Mesenchymal stem cell (in vitro differentiated cells and primary cell): Measurements from ENCODE around the gene IFFO2.

Experiments used
- DNase-seq: peaks from one replicate; pipeline ENCODE4 v3.0.0-alpha.2; 2013
- H2AFZ ChIP-seq: one replicate; pipeline ENCODE4 v1.6.1; 2013; ENCODE audit warnings: low read depth, mild to moderate bottlenecking, control low read depth, inconsistent platforms, low read length, moderate library complexity
- H2AK5ac ChIP-seq: 2 replicates; pipeline ENCODE4 v1.6.1; 2013; ENCODE audit warnings: low read length, moderate library complexity, mild to moderate bottlenecking, inconsistent platforms; ENCODE audit not compliant: severe bottlenecking
- H2BK120ac ChIP-seq: one replicate; pipeline ENCODE4 v1.6.1; 2013; ENCODE audit warnings: low read depth, mild to moderate bottlenecking, inconsistent platforms, low read length, moderate library complexity
- H2BK12ac ChIP-seq, 2 experiments: one replicate each; pipeline ENCODE4 v1.6.1; 2013; ENCODE audit warnings: inconsistent platforms in 2 of 2, low read length in 2 of 2, mild to moderate bottlenecking in 2 of 2, moderate library complexity in 2 of 2, control low read depth in 1 of 2
- H2BK15ac ChIP-seq: one replicate; pipeline ENCODE4 v1.6.1; 2013; ENCODE audit warnings: mild to moderate bottlenecking, low read depth, inconsistent platforms; ENCODE audit not compliant: poor library complexity, severe bottlenecking
- H2BK5ac ChIP-seq: 2 replicates; pipeline ENCODE4 v1.6.1; 2013; ENCODE audit warnings: low read depth, mild to moderate bottlenecking, low read length, control low read depth, inconsistent platforms; ENCODE audit not compliant: poor library complexity, severe bottlenecking
- H3K14ac ChIP-seq, 2 experiments: one replicate each; pipeline ENCODE4 v1.6.1; 2013; ENCODE audit warnings: inconsistent platforms in 2 of 2, low read length in 2 of 2, control low read depth in 1 of 2, mild to moderate bottlenecking in 1 of 2, moderate library complexity in 1 of 2
- H3K18ac ChIP-seq, 2 experiments: one replicate each; pipeline ENCODE4 v1.6.1; 2013; ENCODE audit warnings: inconsistent platforms in 2 of 2, low read length in 2 of 2, control low read depth in 1 of 2, low read depth in 1 of 2, mild to moderate bottlenecking in 1 of 2
- H3K23ac ChIP-seq, 2 experiments: one replicate each; pipeline ENCODE4 v1.6.1; 2013; ENCODE audit warnings: inconsistent platforms in 2 of 2, low read length in 2 of 2, mild to moderate bottlenecking in 2 of 2, moderate library complexity in 2 of 2, control low read depth in 1 of 2
- H3K27ac ChIP-seq: 2 replicates; pipeline ENCODE4 v1.5.1; 2013; ENCODE audit warnings: mild to moderate bottlenecking, moderate library complexity, low read length, control low read depth, inconsistent platforms; ENCODE audit not compliant: poor library complexity, severe bottlenecking
- H3K27me3 ChIP-seq, 2 experiments: 2 replicates each; pipeline versions ENCODE4 v1.6.1 to v1.7.0; 2013; ENCODE audit warnings: low read length in 2 of 2, mild to moderate bottlenecking in 2 of 2, moderate library complexity in 2 of 2, control low read depth in 1 of 2, inconsistent platforms in 1 of 2; ENCODE audit not compliant: control insufficient read depth in 1 of 2, insufficient read depth in 1 of 2
- H3K36me3 ChIP-seq, 2 experiments: 2 replicates each; pipeline versions ENCODE4 v1.6.1 to v1.7.0; 2013; ENCODE audit warnings: low read length in 2 of 2, control low read depth in 1 of 2, inconsistent platforms in 1 of 2, low read depth in 1 of 2, mild to moderate bottlenecking in 1 of 2; ENCODE audit not compliant: insufficient read depth in 2 of 2, control insufficient read depth in 1 of 2
- H3K4ac ChIP-seq, 2 experiments: one replicate each; pipeline ENCODE4 v1.6.1; 2013; ENCODE audit warnings: inconsistent platforms in 2 of 2, low read length in 2 of 2, mild to moderate bottlenecking in 2 of 2, moderate library complexity in 2 of 2, control low read depth in 1 of 2, low read depth in 1 of 2
- H3K4me1 ChIP-seq: 2 replicates; pipeline ENCODE4 v1.6.1; 2013; ENCODE audit warnings: low read depth, low read length, control low read depth; ENCODE audit not compliant: control insufficient read depth, insufficient read depth
- H3K4me2 ChIP-seq: 2 replicates; pipeline ENCODE4 v1.6.1; 2013; ENCODE audit warnings: low read length, mild to moderate bottlenecking, inconsistent platforms; ENCODE audit not compliant: poor library complexity, severe bottlenecking
- H3K4me3 ChIP-seq, 2 experiments: 2 replicates each; pipeline versions ENCODE4 v1.5.1 to v1.7.0; 2013; ENCODE audit warnings: low read length in 2 of 2, mild to moderate bottlenecking in 2 of 2, control low read depth in 1 of 2, low read depth in 1 of 2; ENCODE audit not compliant: insufficient read depth in 1 of 2
- H3K79me1 ChIP-seq: replicated peaks from 2 replicates; pipeline ENCODE4 v1.6.1; 2013; ENCODE audit warnings: mild to moderate bottlenecking, control low read depth, low read length, inconsistent platforms; ENCODE audit not compliant: poor library complexity, severe bottlenecking
- H3K9ac ChIP-seq: 2 replicates; pipeline ENCODE4 v1.7.0; 2013; ENCODE audit warnings: mild to moderate bottlenecking, low read length, moderate library complexity
- H3K9me3 ChIP-seq: 2 replicates; pipeline ENCODE4 v1.7.0; 2013; ENCODE audit warnings: mild to moderate bottlenecking, low read length; ENCODE audit not compliant: control insufficient read depth
- H4K8ac ChIP-seq: one replicate; pipeline ENCODE4 v1.6.1; 2013; ENCODE audit warnings: inconsistent platforms, mild to moderate bottlenecking, low read length, moderate library complexity
- H4K91ac ChIP-seq: one replicate; pipeline ENCODE4 v1.6.1; 2013; ENCODE audit warnings: mild to moderate bottlenecking, low read length, inconsistent platforms
- WGBS: methylation state at CpG from one replicate; pipeline ENCODE4 v1.1.7; 2013; ENCODE audit warnings: mixed read lengths; 5-methylcytosine and 5-hydroxymethylcytosine counted together

IFFO2 gene

GRCh38 chr1:18915341-18915740 lies 41.1 kb downstream of the IFFO2 start:
- no peak overlapping the region for H3K14ac ChIP-seq
- H3K23ac ChIP-seq: no peak overlapping the region
- H3K4me1 ChIP-seq: peaks cover 5% of the 10 kb centered on the region
- H2BK5ac ChIP-seq: no peak overlapping the region
- H3K4me2 ChIP-seq: no peak overlapping the region
- no peak overlapping the region for H2AFZ ChIP-seq
- no peak overlapping the region for H2BK120ac ChIP-seq
- H3K4me3 ChIP-seq: no peak overlapping the region
- no peak overlapping the region for H3K9ac ChIP-seq
- H2BK12ac ChIP-seq: no peak overlapping the region
- no peaks in the 10 kb centered on the region for H3K9me3 ChIP-seq
- H3K18ac ChIP-seq: no peak overlapping the region
- no peak overlapping the region for H3K27ac ChIP-seq
- H3K4ac ChIP-seq: no peak overlapping the region
- H3K27me3 ChIP-seq: no peaks in the 10 kb centered on the region
- WGBS: 97% methylated on average over 7 of the region's 7 CpGs
- no peak overlapping the region for H2AK5ac ChIP-seq
- H3K36me3 ChIP-seq: peaks cover 27 to 61% of the 10 kb centered on the region in 2 experiments
- peaks cover 38% of the 10 kb centered on the region for H3K79me1 ChIP-seq
- H2BK15ac ChIP-seq: no peak overlapping the region
- no peak overlapping the region for H4K91ac ChIP-seq
- H4K8ac ChIP-seq: no peak overlapping the region
- no peak for DNase-seq

GRCh38 chr1:18913065-18913835 lies 43.2 kb downstream of the IFFO2 start:
- Histone ChIP-seq H3K4me3 (peak overlapping the region in 1 of 2 experiments; percentile 49), H3K4me1 (peaks cover 5% of the 10 kb centered on the region), H3K18ac (peak overlapping the region; percentile 2 to 42), H3K27me3 (no peaks in the 10 kb centered on the region), H3K23ac (no peak overlapping the region), H3K4me2 (no peak overlapping the region), H4K8ac (peak overlapping the region; percentile 85), H3K14ac (no peak overlapping the region), H2BK12ac (peak overlapping the region in 1 of 2 experiments; percentile 55), H3K27ac (no peak overlapping the region), H3K4ac (peak overlapping the region; percentile 9 to 70), H3K79me1 (peaks cover 30% of the 10 kb centered on the region), H2BK15ac (peak overlapping the region; percentile 4), H4K91ac (peak overlapping the region; percentile 71), H2AFZ (no peak overlapping the region), H3K9me3 (no peaks in the 10 kb centered on the region), H2BK5ac (no peak overlapping the region), H2AK5ac (no peak overlapping the region), H2BK120ac (no peak overlapping the region), H3K9ac (peak overlapping the region; percentile 80), H3K36me3 (peaks cover 46 to 67% of the 10 kb centered on the region in 2 experiments)
- 29% methylated on average over 22 of the region's 22 CpGs for WGBS
- DNase-seq: peak; percentile 90

GRCh38 chr1:18912550-18912949 lies 43.9 kb downstream of the IFFO2 start:
- 94% methylated on average over 3 of the region's 3 CpGs for WGBS
- H3K9ac ChIP-seq: no peak overlapping the region
- H2AFZ ChIP-seq: no peak overlapping the region

GRCh38 chr1:18908911-18909771 lies 47.3 kb downstream of the IFFO2 start:
- no peak overlapping the region for H4K8ac ChIP-seq
- H2AFZ ChIP-seq: no peak overlapping the region
- WGBS: 91% methylated on average over 14 of the region's 17 CpGs
- peaks cover 22% of the 10 kb centered on the region for H3K79me1 ChIP-seq
- H3K9me3 ChIP-seq: no peaks in the 10 kb centered on the region
- no peak overlapping the region for H2BK15ac ChIP-seq
- no peak overlapping the region for H2BK5ac ChIP-seq
- H2AK5ac ChIP-seq: no peak overlapping the region
- no peak overlapping the region for H3K4ac ChIP-seq
- H3K4me1 ChIP-seq: peaks cover 5% of the 10 kb centered on the region
- H3K18ac ChIP-seq: no peak overlapping the region
- no peak for DNase-seq
- no peak overlapping the region for H3K4me2 ChIP-seq
- peaks cover 46 to 59% of the 10 kb centered on the region in 2 experiments for H3K36me3 ChIP-seq
- no peak overlapping the region for H3K4me3 ChIP-seq
- H3K27ac ChIP-seq: no peak overlapping the region
- no peak overlapping the region for H3K23ac ChIP-seq
- H3K27me3 ChIP-seq: no peaks in the 10 kb centered on the region
- no peak overlapping the region for H3K9ac ChIP-seq
- no peak overlapping the region for H4K91ac ChIP-seq
- H2BK120ac ChIP-seq: no peak overlapping the region
- H3K14ac ChIP-seq: no peak overlapping the region
- no peak overlapping the region for H2BK12ac ChIP-seq

More at GRCh38 chr1:18912550-18912949, 43.9 kb downstream of the IFFO2 start:
- Histone ChIP-seq H2BK15ac (no peak overlapping the region), H3K14ac (no peak overlapping the region), H3K27ac (no peak overlapping the region), H3K27me3 (no peaks in the 10 kb centered on the region), H2BK120ac (no peak overlapping the region), H2AK5ac (no peak overlapping the region), H2BK12ac (no peak overlapping the region), H3K23ac (no peak overlapping the region), H3K18ac (peak overlapping the region in 1 of 2 experiments; percentile 42), H3K4me3 (no peak overlapping the region), H3K4me1 (peaks cover 5% of the 10 kb centered on the region), H3K36me3 (peaks cover 47 to 67% of the 10 kb centered on the region in 2 experiments), H3K4me2 (no peak overlapping the region), H3K9me3 (no peaks in the 10 kb centered on the region), H4K8ac (no peak overlapping the region), H2BK5ac (no peak overlapping the region), H3K79me1 (peaks cover 27% of the 10 kb centered on the region), H3K4ac (no peak overlapping the region), H4K91ac (no peak overlapping the region)
- no peak for DNase-seq
